B cell (primary cell): ENCODE results near the gene HS6ST2. TPM values are rescaled to one million over a fixed set of nuclear protein-coding genes. Genes with fewer than 3 reads are reported as not detected.

Experiments used
- ATAC-seq: fragments of 200-7000 bp; cut with Tn5 transposase; one replicate; pipeline ENCODE4 v1.10.0; 2021; ENCODE audit warnings: low read depth, mild to moderate bottlenecking, moderate number of reproducible peaks, moderate library complexity
- CTCF ChIA-PET: fragments of 350-600 bp; sonication (Branson Sonifier 250); formaldehyde crosslinking; loops from one replicate; lab custom pipeline; 2021; ENCODE audit warnings: antibody characterized with exemption, inconsistent platforms; lab: Charles Lee
- POLR2A ChIA-PET: fragments of 350-600 bp; sonication (Branson Sonifier 250); formaldehyde crosslinking; loops from one replicate; lab custom pipeline; 2021; ENCODE audit warnings: antibody characterized with exemption; lab: Charles Lee
- DNase-seq: peaks from one replicate; pipeline ENCODE4 v3.0.0; 2013
- H2AFZ ChIP-seq: 2 replicates; pipeline ENCODE4 v1.6.1; 2012; ENCODE audit warnings: mild to moderate bottlenecking, low read depth, low read length; ENCODE audit not compliant: insufficient read depth, poor library complexity, severe bottlenecking
- H3K27ac ChIP-seq, 2 donors: 1 replicate in 1 of 2; 2 replicates in 1 of 2; pipeline ENCODE4 v1.5.1; 2012 to 2013; ENCODE audit warnings: low read length in 2 of 2, mild to moderate bottlenecking in 2 of 2, moderate library complexity in 1 of 2
- H3K27me3 ChIP-seq, 4 experiments: fragments of 200-600 bp in 1 of 4; sonication (generic) in 1 of 4; replicated peaks in 1 of 4; 1 replicate in 2 of 4; 2 replicates in 2 of 4; pipeline versions ENCODE4 v1.6.1 to v1.7.0; 2013 to 2016; ENCODE audit warnings: low read length in 3 of 4, mild to moderate bottlenecking in 2 of 4, mixed read lengths in 1 of 4, moderate library complexity in 1 of 4; ENCODE audit not compliant: insufficient read depth in 4 of 4, control insufficient read depth in 3 of 4; ENCODE audit errors: control extremely low read depth in 1 of 4
- H3K36me3 ChIP-seq, 2 experiments: replicated peaks in 1 of 2; 1 replicate in 1 of 2; 2 replicates in 1 of 2; pipeline versions ENCODE4 v1.6.1 to v1.7.1; 2013; ENCODE audit warnings: low read length in 1 of 2; ENCODE audit not compliant: insufficient read depth in 2 of 2, control insufficient read depth in 1 of 2; ENCODE audit errors: control extremely low read depth in 1 of 2, extremely low read depth in 1 of 2
- H3K4me1 ChIP-seq, 2 donors: fragments of 200-600 bp in 1 of 2; sonication (generic) in 1 of 2; 1 replicate in 1 of 2; 2 replicates in 1 of 2; pipeline versions ENCODE4 v1.5.1 to v1.6.1; 2013 to 2017; ENCODE audit warnings: low read length in 2 of 2; ENCODE audit not compliant: control insufficient read depth in 2 of 2, insufficient read depth in 2 of 2
- H3K4me2 ChIP-seq: replicated peaks from 2 replicates; pipeline ENCODE3; 2012; ENCODE audit warnings: mild to moderate bottlenecking, low read depth, low read length; ENCODE audit not compliant: poor library complexity, severe bottlenecking
- H3K4me3 ChIP-seq, 5 experiments: fragments of 200-600 bp in 1 of 5; sonication (generic) in 1 of 5; 1 replicate in 3 of 5; 2 replicates in 2 of 5; pipeline versions ENCODE4 v1.5.1 to v1.7.0; 2011 to 2016; ENCODE audit warnings: low read length in 4 of 5, mild to moderate bottlenecking in 4 of 5, low read depth in 2 of 5, control low read depth in 1 of 5, moderate library complexity in 1 of 5; ENCODE audit not compliant: insufficient read depth in 1 of 5; ENCODE audit errors: control extremely low read depth in 1 of 5, extremely low read depth in 1 of 5
- H3K79me2 ChIP-seq: fragments of 200-600 bp; sonication (generic); one replicate; pipeline ENCODE4 v1.6.0; 2016; ENCODE audit warnings: low read length; ENCODE audit not compliant: control insufficient read depth, insufficient read depth
- H3K9ac ChIP-seq: fragments of 200-600 bp; sonication (generic); 2 replicates; pipeline ENCODE4 v1.6.1; 2017; ENCODE audit warnings: mild to moderate bottlenecking, low read length, moderate library complexity
- H3K9me3 ChIP-seq, 3 donors: one replicate each; pipeline versions ENCODE4 v1.6.1 to v1.7.1; 2013; ENCODE audit warnings: low read length in 2 of 3; ENCODE audit not compliant: control insufficient read depth in 2 of 3, insufficient read depth in 1 of 3; ENCODE audit errors: control extremely low read depth in 1 of 3
- H4K20me1 ChIP-seq: 2 replicates; pipeline ENCODE4 v1.6.0; 2012; ENCODE audit warnings: mild to moderate bottlenecking, low read length; ENCODE audit not compliant: insufficient read depth, control insufficient read depth, poor library complexity, severe bottlenecking
- H3K27ac Mint-ChIP-seq: one replicate; pipeline ENCODE4 v1.8.0; 2021; ENCODE audit warnings: mixed read lengths
- H3K27me3 Mint-ChIP-seq: one replicate; pipeline ENCODE4 v1.8.0; 2021; ENCODE audit warnings: mixed read lengths
- H3K4me1 Mint-ChIP-seq: one replicate; pipeline ENCODE4 v1.8.0; 2021; ENCODE audit warnings: mixed read lengths
- H3K4me3 Mint-ChIP-seq: one replicate; pipeline ENCODE4 v1.8.0; 2021; ENCODE audit warnings: mixed read lengths
- H3K9me3 Mint-ChIP-seq: one replicate; pipeline ENCODE4 v1.8.0; 2022; ENCODE audit warnings: mixed read lengths; ENCODE audit not compliant: insufficient read depth
- CTCF ChIP-seq: fragments of 200-600 bp; IDR thresholded peaks from one replicate; pipeline ENCODE4 v1.8.0; 2022; ENCODE audit warnings: antibody characterized with exemption, mild to moderate bottlenecking
- EZH2 ChIP-seq: IDR thresholded peaks from 2 replicates; pipeline ENCODE4 v1.6.1; 2012; ENCODE audit warnings: borderline replicate concordance, low read depth, mild to moderate bottlenecking, moderate library complexity, low read length; ENCODE audit not compliant: insufficient read depth, poor library complexity, severe bottlenecking
- WGBS: methylation state at CpG from one replicate; pipeline ENCODE4 v1.1.5; 2013; ENCODE audit warnings: missing lambda C conversion rate; ENCODE audit not compliant: insufficient coverage; 5-methylcytosine and 5-hydroxymethylcytosine counted together
- intact Hi-C: fragments of 100-400 bp; cut with micrococcal nuclease; formaldehyde crosslinking; loops from one replicate; pipeline ENCODE4 v1.10.0; 2022
- polyA plus RNA-seq: library from polyadenylated mRNA; depleted of rRNA; stranded (reverse); fragments of >200 nt; gene quantifications from 2 replicates; pipeline ENCODE4 v1.2.3, GENCODE V29; 2012
- total RNA-seq, 2 donors: library from RNA; stranded (reverse); fragments of 120-200 nt in 1 of 2; gene quantifications; 1 replicate in 1 of 2; 2 replicates in 1 of 2; pipeline versions ENCODE4 v1.2.3 to v1.2.4, GENCODE V29; 2013 to 2022

HS6ST2 gene
- total and polyA plus RNA-seq, 2 donors (not counting 1 experiment from before 2014, with no cell fraction given): not detected

DNA sequence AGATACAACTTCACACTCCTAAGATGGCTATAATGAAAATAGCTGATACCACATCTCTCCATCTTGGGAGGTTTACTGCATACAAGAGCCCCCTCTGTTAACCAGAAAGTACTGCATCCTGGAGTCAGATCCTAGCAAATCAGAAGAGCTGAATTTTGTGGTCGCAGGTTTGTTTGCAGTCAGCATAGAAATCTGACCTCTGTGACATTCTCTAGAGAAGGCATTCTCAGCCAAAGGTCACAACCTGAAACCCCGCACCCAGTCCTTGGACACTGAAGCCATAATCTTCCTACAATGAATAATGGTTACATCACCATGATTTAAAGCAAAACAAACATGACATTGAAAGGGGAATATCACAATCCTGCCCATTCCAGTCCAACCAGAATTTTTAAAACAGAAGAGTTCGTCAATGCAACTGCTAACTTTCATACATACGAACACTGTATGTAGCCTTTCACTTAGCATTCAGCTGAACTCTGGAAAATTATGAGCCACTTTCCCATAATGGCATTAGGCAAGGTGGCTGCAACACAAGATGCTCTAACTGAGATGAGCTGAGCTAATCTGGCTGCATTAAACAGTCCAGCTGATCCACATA, 17.6 kb downstream of the HS6ST2 start:
- no peak overlapping the region for H3K9ac ChIP-seq
- Mint-ChIP-seq H3K4me1 (no peaks in the 10 kb centered on the region), H3K4me3 (no peak overlapping the region), H3K27me3 (no peaks in the 10 kb centered on the region), H3K27ac (no peak overlapping the region), H3K9me3 (no peaks in the 10 kb centered on the region)
- H3K27me3 ChIP-seq: no peaks in the 10 kb centered on the region
- H4K20me1 ChIP-seq: no peaks in the 10 kb centered on the region
- intact Hi-C loops: no loop called here
- ATAC-seq (no peak), DNase-seq (no peak)
- ChIA-PET CTCF (no interaction called here), POLR2A (no interaction called here)
- H2AFZ ChIP-seq: no peak overlapping the region
- no peak for TF ChIP-seq EZH2
- TF ChIP-seq CTCF: no peak
- H3K79me2 ChIP-seq: no peaks in the 10 kb centered on the region
- H3K4me2 ChIP-seq: no peak overlapping the region
- H3K4me1 ChIP-seq: no peaks in the 10 kb centered on the region
- no peak overlapping the region for H3K4me3 ChIP-seq
- no peaks in the 10 kb centered on the region for H3K36me3 ChIP-seq
- no peaks in the 10 kb centered on the region for H3K9me3 ChIP-seq
- 100% methylated on average over 2 of the region's 4 CpGs for WGBS
- no peak overlapping the region for H3K27ac ChIP-seq

DNA sequence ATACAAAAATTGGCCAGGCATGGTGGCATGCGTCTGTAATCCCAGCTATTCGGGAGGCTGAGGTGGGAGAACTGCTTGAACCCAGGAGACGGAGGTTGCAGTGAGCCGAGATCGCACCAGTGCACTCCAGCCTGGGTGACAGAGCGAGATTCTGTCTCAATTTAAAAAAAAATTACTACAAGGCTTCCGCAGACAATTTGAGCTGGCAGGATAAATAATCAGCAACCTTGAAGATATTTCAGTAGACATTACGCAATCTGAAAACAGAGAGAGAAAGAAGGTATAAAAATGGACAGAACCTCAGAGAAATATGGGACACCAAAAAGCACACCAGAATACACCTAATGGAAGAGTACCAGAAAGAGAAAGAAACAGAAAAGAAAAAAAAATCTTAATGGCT, 25.3 kb downstream of the HS6ST2 start:
- H3K79me2 ChIP-seq: no peaks in the 10 kb centered on the region
- H3K27ac Mint-ChIP-seq: no peak overlapping the region
- H3K27ac ChIP-seq: no peak overlapping the region
- no peaks in the 10 kb centered on the region for H4K20me1 ChIP-seq
- no peaks in the 10 kb centered on the region for H3K4me1 ChIP-seq
- no peak overlapping the region for H3K4me3 ChIP-seq
- H3K4me2 ChIP-seq: no peak overlapping the region
- ATAC-seq (no peak), DNase-seq (no peak)
- no peaks in the 10 kb centered on the region for H3K36me3 ChIP-seq
- intact Hi-C loops: no loop called here
- no peak overlapping the region for H3K9ac ChIP-seq
- WGBS: no CpG with 5 or more reads among the region's 8 CpGs
- no peaks in the 10 kb centered on the region for H3K27me3 ChIP-seq
- no peaks in the 10 kb centered on the region for H3K9me3 ChIP-seq
- ChIA-PET POLR2A (no interaction called here), CTCF (no interaction called here)
- H3K4me1 Mint-ChIP-seq: no peaks in the 10 kb centered on the region
- H2AFZ ChIP-seq: no peak overlapping the region
- no peak overlapping the region for H3K4me3 Mint-ChIP-seq
- H3K27me3 Mint-ChIP-seq: no peaks in the 10 kb centered on the region
- no peak for TF ChIP-seq CTCF
- no peak for TF ChIP-seq EZH2
- no peaks in the 10 kb centered on the region for H3K9me3 Mint-ChIP-seq
